ENCODE measurements around the gene ST6GALNAC3.

ST6GALNAC3 gene

DNA sequence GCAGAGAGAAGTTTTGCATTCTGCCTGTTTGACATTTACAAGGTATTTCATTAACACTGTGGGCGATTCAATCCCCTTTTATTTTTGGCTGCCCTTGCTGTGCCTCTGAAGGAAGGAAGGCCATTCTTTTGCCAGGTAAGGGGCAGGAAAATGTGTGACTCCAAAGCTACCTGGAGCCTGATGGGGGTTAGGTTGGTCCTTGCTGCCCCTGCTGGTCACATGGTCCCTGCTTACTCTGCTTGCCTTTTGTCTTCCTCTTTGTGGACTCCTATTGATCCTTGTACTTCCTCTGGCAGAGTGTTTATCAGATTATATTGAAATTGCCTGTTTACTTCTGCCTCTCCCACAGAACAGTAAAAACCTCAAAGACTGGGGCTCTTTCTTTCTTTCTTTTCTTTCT, 65.7 kb downstream of the ST6GALNAC3 start:
- H3K4me3 ChIP-seq (ENCODE audit: low read depth, low read length), result no peak overlapping the region

DNA sequence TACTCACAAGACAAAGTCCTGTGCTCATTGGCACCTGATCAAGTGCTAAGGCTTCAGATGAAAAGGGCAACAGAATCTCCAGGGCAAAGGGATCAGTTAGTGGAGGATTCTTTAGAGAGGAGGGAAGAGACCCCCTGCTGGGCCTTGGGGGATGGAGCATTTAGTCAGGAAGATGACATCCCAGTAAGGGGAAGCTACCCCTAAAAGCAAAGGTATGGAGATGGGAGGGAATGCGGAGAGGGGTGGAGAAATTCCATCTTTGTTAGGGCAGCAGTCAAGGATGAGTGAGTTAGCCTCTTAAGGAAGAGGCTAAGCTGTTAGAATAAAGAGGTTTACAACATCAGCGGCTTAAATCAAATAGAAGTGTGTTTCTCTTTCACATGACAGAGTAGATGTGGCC, 67.4 kb downstream of the ST6GALNAC3 start:
- H3K4me3 ChIP-seq (ENCODE audit: low read depth, low read length), result no peak overlapping the region

DNA sequence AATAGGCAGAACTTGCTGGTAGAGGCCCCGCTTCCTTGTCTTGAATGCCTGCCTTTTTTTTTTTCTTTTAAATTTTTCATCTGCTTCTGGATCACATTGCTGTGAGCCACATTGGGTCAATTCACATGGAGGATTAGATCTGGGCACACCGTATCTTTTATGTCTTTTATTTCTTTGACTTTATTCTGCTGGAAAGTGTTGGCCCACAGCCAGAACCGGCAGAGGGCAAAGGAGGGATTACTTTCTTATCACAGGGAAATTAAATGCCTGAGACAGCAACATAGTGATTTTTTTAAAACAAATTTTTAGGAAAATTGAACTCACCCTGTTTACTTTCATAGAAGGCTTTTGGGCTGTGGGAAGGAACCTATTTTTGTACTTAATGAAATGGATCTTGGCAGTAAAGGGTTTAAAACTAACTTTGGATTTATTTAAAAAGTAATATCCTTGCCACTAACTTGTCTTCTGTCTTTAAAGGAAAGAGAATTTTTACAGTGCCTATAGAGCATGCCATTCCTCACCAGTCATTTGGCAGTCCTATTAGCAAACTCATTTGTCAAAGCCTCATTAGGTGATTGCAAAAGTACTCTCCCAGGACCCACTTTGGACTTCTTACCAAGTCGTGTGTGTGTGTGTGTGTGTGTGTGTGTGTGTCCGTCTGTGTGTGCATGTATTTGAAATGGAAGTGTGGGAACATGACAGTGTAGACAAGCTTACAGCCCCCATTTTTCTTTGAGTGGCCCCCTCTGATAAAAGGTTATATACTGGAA, 68.4 kb downstream of the ST6GALNAC3 start:
- H3K4me3 ChIP-seq (ENCODE audit: low read depth, low read length), result no peak overlapping the region

- no peak overlapping the region for H3K4me3 ChIP-seq (ENCODE audit: low read depth, low read length)
These were observed 69.7 kb downstream of the ST6GALNAC3 start for GRCh38 chr1:76144247-76144646.

DNA sequence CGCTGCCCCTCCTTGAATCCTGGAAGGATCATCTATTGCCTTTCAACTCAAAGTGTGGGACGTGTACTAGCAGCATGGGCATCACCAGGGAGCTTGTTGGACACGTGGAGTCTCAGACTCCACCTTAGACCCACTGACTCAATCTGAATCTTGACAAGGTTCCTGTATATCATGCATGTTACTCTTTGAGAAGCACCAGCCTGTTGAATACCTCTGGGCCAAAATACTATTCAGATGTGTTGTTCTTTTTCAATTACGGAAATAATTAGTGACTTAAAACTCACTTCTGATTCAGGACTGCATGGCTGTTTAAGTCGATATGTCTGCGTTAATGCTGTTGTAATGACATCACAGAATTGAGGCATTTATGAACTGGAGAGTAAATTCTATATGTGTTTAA, 70.8 kb downstream of the ST6GALNAC3 start:
- H3K4me3 ChIP-seq (ENCODE audit: low read depth, low read length), result no peak overlapping the region

- H3K4me3 ChIP-seq (ENCODE audit: low read depth, low read length), result no peak overlapping the region
These were observed 71.6 kb downstream of the ST6GALNAC3 start for GRCh38 chr1:76146184-76146583.

GRCh38 chr1:76147917-76148316, 73.4 kb downstream of the ST6GALNAC3 start:
- no peak overlapping the region for H3K4me3 ChIP-seq (ENCODE audit: low read depth, low read length)

DNA sequence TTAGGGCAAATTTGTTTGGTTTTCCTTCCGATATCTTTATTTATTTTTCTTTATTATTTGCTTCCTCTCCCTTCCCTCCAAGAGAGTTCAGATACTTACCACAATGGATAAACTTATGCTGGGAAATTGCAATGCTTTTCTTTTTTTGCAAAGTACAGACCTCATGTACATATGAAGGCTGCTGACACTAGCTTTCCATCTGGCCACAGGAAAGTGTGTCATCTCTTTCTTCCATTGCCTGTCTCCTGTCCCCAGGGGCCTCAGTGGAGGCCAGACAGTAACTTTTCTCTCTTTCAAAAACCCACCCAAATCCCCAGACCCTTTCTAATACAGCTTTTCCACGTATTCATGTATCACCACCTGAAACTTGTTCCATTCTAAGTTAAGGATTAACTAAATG, 73.9 kb downstream of the ST6GALNAC3 start:
- H3K4me3 ChIP-seq (ENCODE audit: low read depth, low read length), result no peak overlapping the region

DNA sequence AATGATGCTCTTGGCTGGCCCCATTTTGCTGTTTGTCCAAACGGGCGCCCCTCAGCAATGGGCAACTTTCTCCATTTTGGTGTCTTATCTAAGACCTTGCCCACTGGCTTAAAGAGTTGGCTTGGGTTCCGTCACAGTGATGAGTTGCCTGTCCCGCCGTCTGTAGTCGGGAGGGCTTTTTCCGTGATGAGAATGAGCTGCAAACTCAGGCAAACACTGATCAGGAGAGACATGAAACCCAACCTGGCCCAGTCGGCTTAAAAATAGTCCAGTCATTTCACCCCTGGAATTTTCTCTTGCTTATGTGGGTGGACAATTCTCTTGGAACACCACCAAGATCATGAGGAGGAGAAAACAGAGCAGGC, 79.3 kb downstream of the ST6GALNAC3 start:
- no peak overlapping the region for H3K4me3 ChIP-seq (ENCODE audit: low read depth, low read length)

DNA sequence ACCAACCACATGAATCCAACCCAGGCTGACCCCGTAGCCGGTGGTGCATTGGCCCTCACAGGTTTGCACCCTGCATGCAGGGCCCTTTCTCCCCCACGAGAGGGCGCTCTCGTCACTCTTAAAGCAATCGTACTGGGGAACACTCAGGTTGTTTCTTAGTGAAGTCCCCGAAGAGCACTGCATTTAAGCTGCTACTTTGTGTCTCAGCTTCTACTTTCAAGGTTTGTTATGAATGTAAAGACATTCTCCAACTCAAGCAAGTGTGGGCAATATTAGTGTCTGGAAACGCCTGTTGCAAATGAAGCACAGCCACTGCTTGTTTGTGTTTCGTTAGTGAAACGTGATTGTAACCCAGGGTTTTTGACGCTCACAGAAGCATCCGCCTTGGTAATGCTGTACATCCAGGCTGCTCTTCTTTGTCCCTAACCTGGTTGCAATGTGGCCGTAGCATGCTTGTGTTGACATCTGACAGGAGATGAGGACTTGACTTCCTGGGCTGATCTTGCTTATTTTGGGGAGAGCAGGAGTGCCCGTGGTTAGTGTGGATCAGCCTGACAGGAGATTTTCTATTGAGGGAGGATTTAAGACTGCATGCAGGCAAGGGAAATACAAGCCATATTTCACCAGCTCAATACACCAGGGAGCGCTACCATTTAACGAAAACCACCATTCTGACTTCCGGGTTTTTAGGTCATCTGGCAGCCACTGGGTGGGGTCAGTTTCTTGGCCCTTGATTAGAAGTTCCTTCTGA, 79.8 kb downstream of the ST6GALNAC3 start:
- H3K4me3 ChIP-seq (ENCODE audit: low read depth, low read length), result no peak overlapping the region

DNA sequence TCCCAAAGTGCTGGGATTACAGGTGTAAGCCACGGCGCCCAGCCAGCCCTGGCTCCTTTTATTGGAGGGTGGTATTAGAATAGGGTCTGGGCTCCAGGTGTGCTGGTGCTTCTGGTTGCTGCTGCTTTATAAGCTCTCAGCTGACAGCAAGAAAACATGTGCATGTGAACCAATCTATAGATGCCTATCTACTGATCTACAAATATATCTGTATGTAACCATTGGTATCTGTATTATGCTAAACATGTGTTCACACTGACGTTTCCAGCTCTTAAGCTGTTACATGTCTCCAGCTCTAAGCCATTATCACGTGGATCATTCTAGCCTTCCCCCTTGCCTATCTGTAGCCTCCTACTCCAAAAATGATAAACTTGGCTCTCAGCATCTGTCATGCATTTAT, 82.4 kb downstream of the ST6GALNAC3 start:
- no peak overlapping the region for H3K4me3 ChIP-seq (ENCODE audit: low read depth, low read length)

DNA sequence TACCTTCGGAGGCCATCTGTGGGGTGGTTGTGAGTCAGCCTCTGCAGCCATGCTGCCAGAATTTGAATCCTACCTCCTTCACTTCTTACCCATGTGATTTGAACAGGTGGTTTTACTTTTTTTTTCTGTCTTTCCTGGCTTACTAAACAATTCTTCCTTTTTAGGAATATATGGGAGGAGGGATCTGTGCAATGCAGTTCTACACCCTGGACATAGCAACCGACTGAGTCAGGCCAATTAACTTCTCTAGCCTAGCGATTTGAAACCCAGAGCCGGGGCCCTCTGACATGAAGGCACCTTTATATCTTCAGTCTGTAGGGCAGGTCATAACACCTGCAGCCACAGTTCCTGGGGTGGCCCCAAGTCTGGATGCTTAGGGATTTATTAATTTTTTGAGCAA, 83.6 kb downstream of the ST6GALNAC3 start:
- H3K4me3 ChIP-seq (ENCODE audit: low read depth, low read length), result no peak overlapping the region

GRCh38 chr1:76160225-76160624, 85.7 kb downstream of the ST6GALNAC3 start:
- no peak overlapping the region for H3K4me3 ChIP-seq (ENCODE audit: low read depth, low read length)

DNA sequence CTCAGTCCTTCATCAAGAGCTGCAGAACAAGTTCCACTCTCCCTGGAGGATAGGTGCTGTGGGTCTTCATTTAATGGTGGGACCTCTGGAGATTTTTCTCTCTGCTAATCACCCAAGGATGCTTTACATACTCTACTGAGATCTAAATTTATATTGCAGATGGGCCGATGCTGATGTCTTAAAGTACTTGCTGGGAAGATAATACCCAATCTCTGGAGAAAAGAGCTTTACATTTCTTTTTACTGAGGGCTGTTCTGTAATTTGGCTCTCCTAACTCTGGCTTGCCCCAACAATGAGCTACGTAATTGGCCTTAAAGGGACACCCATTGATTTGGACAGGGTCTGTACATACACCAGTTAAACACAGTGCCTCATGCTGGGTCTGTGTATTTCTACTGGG, 86.9 kb downstream of the ST6GALNAC3 start:
- H3K4me3 ChIP-seq (ENCODE audit: low read depth, low read length), result no peak overlapping the region

DNA sequence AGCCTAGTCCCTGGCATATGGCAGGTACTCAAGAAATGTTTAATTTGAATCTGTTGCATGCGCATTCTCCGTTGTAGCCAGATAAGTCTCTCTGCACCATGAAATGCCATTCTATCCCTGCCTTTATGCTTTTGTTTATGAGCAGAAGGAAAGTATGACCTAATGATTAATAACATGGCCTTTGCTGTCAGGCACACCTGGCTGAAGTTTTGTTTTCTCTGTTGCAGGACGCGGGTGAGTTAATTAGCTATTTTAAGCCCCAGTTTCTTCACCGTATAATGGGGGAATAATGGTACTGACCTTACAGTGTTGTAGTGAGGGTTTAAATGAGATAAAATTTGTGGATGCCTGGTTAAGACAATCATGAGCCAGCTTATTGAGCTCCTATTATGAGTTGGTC, 87.7 kb downstream of the ST6GALNAC3 start:
- H3K4me3 ChIP-seq (ENCODE audit: low read depth, low read length), result no peak overlapping the region

DNA sequence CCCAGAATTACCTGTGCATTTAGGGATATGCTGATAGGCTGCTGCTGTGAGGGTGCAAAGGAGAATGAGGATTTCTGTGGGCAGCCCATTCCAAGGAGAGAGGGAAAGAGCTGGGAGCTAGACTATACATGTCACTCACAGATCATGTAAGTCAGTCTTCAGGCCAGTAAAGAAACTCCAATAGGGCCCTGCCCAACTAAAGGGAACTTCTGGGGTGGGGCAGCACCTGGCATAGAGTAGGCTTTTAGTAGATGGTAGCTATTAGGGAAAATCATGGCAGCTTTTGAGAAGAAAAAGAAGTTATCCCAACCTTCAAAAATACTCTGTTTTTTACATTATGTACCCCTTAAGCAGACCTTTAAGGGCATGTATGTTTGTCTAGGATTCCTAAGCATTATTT, 89.6 kb downstream of the ST6GALNAC3 start:
- H3K4me3 ChIP-seq (ENCODE audit: low read depth, low read length), result no peak overlapping the region

GRCh38 chr1:76170084-76170483, 95.5 kb downstream of the ST6GALNAC3 start:
- no peak overlapping the region for H3K4me3 ChIP-seq (ENCODE audit: low read depth, low read length)

DNA sequence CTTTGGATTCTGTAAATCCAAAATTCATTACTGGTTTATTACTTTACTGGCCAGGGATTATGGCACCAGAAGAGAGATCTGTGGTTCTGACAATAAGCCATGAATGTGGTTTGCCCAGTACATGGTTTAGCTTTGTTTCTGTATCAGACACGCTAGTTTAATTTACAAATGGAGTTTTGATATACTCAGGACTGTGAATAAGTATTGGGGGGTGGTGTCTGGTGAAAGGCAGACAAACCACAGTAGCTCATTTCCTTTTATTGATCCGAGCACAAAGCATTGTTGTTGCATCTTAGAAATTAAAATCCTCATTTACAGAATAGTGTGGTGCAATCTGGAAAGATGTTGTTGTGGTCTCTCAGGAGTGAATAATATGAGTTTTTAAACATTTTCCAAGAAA, 96.0 kb downstream of the ST6GALNAC3 start:
- no peak overlapping the region for H3K4me3 ChIP-seq (ENCODE audit: low read depth, low read length)

GRCh38 chr1:76176000-76176399, 101.5 kb downstream of the ST6GALNAC3 start:
- no peak overlapping the region for H3K4me3 ChIP-seq (ENCODE audit: low read depth, low read length)

GRCh38 chr1:76177615-76178014, 103.1 kb downstream of the ST6GALNAC3 start:
- no peak overlapping the region for H3K4me3 ChIP-seq (ENCODE audit: low read depth, low read length)

- H3K4me3 ChIP-seq (ENCODE audit: low read depth, low read length), result no peak overlapping the region
These were observed 104.7 kb downstream of the ST6GALNAC3 start for GRCh38 chr1:76179219-76179698.

- no peak overlapping the region for H3K4me3 ChIP-seq (ENCODE audit: low read depth, low read length)
These were observed 110.7 kb downstream of the ST6GALNAC3 start for GRCh38 chr1:76185207-76185606.

All from iPS-11a (cell line).